Left renal cortex interstitium (tissue), 4 donors: ENCODE measurements around the gene RAB11B. TPM values are rescaled to one million over a fixed set of nuclear protein-coding genes. Genes with fewer than 3 reads are reported as not detected.
"Not testable (repeated sequence)": the region's sequence is repeated elsewhere in the genome, so short reads cannot be mapped to it uniquely, and the experiment has no call there.

ENCODE experiments used
- DNase-seq, 4 donors: peaks; one replicate each; pipeline ENCODE4 v3.0.0-alpha.2; 2013; ENCODE audit warnings: low read depth in 4 of 4, low spot score in 2 of 4, missing footprints in 1 of 4
- polyA plus RNA-seq, 4 donors: library from polyadenylated mRNA; unstranded; fragments of 120-200 nt; gene quantifications; one replicate each; pipeline ENCODE4 v1.2.1, GENCODE V29; 2013; ENCODE audit not compliant: insufficient read length in 4 of 4

Gene RAB11B
- polyA plus RNA-seq, 4 donors = 121 to 180 (median 168) TPM

GRCh38 chr19:8370176-8371010, 19.8 kb upstream of the RAB11B start:
- DNase-seq = no peak

DNA sequence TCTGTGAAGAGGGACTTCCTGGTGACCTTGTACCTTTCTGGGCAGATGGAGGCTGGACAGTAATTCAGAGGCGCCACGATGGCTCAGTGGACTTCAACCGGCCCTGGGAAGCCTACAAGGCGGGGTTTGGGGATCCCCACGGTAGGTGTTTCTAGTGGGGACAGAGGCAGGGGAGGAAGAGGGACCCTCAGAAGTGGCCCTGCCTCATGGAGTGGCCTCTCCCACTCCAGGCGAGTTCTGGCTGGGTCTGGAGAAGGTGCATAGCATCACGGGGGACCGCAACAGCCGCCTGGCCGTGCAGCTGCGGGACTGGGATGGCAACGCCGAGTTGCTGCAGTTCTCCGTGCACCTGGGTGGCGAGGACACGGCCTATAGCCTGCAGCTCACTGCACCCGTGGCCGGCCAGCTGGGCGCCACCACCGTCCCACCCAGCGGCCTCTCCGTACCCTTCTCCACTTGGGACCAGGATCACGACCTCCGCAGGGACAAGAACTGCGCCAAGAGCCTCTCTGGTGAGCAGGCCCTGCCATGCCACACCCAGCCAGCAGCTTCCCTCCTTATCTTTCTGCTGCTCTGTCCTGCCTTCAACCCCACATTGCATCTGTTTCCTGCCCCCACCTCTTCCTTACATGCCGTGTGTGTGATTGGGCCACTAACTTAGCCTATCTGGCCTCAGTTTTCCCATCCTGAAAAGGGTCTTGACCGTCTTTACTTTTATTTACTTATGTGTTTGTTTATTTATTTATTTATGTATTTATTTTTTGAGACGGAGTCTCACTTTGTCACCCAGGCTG, 19.0 kb upstream of the RAB11B start:
- DNase-seq = no peak

DNA sequence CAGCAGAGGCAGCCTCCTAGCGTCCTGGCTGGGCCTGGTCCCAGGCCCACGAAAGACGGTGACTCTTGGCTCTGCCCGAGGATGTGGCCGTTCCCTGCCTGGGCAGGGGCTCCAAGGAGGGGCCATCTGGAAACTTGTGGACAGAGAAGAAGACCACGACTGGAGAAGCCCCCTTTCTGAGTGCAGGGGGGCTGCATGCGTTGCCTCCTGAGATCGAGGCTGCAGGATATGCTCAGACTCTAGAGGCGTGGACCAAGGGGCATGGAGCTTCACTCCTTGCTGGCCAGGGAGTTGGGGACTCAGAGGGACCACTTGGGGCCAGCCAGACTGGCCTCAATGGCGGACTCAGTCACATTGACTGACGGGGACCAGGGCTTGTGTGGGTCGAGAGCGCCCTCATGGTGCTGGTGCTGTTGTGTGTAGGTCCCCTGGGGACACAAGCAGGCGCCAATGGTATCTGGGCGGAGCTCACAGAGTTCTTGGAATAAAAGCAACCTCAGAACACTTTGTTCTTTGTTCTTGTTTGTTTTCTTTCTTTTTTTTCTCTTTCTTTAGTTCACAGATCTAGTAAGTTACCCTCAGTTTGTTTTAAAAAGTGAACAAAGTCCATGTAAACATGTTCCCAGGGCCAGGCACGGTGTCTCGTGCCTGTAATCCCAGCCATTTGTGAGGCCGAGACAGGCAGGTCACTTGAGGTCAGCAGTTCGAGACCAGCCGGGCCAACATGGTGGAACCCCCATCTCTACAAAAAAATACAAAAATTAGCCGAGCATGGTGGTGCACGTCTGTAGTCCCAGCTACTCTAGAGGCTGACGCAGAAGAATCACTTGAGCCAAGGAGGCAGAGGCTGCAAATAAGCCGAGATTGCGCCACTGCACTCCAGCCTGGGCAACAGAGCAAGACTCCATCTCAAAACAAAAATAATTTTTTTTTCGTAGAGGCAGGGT, 16.0 kb upstream of the RAB11B start:
- DNase-seq = no peak

DNA sequence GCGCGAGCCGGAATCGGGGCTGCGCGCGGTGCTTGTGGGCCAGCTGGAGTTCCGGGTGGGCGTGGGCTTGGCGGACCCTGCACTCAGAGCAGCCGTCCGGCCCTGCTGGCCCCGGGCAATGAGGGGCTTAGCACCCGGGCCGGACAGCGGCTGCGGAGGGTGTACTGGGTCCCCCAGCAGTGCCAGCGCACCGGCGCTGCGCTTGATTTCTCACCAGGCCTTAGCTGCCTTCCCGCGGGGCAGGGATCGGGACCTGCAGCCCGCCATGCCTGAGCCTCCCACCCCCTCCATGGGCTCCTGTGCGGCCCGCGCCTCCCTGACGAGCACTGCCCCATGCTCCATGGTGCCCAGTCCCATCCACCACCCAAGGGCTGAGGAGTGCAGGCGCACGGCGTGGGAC, 14.4 kb upstream of the RAB11B start:
- DNase-seq = not testable (repeated sequence)

- not testable (repeated sequence) for DNase-seq
Observed at GRCh38 chr19:8376373-8376974, 13.7 kb upstream of the RAB11B start.

DNA sequence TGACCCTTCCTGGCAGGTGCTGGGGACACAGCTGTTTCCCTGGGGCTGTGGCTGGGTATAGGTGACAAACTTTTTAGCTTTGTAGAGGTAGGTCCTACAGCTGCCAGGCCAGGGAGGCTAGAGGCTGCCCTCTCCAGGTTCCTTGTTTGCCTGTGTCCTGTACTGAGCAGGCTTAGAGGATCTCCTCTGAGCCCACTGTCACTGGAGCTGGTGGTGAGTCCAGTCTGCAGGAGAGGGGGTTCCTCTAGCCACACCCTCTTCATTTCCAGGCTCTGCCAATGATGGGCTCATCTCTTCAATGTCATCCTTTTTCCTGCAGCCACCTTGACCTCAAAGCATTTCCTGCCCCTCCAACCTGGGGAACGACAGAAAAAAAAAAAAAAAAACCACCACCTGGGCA, 12.6 kb upstream of the RAB11B start:
- DNase-seq = no peak

- not testable (repeated sequence) for DNase-seq
Observed at GRCh38 chr19:8379156-8379891, 10.8 kb upstream of the RAB11B start.

- not testable (repeated sequence) for DNase-seq
Observed at GRCh38 chr19:8384569-8384968, 5.6 kb upstream of the RAB11B start.

DNA sequence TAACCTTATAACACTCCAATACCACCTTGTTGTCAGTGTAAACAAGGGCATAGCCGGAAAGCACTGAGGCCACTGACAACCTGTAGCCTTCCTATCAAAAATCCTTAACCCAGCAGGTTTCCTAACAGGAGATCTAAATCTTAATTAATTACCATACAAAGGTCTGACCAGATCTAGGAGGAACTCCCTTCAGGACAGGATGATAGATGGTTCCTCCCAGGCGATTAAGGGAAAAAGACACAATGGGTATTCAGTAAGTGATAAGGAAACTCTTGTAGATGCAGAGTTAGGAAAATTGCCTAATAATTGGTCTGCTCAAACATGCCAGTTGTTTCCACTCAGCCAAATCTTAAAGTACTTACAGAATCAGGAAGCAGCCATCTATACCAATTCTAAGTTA, 5.1 kb upstream of the RAB11B start:
- not testable (repeated sequence) for DNase-seq

- not testable (repeated sequence) for DNase-seq
Observed at GRCh38 chr19:8385566-8385965, 4.6 kb upstream of the RAB11B start.

GRCh38 chr19:8386419-8386818, 3.7 kb upstream of the RAB11B start:
- DNase-seq = not testable (repeated sequence)

DNA sequence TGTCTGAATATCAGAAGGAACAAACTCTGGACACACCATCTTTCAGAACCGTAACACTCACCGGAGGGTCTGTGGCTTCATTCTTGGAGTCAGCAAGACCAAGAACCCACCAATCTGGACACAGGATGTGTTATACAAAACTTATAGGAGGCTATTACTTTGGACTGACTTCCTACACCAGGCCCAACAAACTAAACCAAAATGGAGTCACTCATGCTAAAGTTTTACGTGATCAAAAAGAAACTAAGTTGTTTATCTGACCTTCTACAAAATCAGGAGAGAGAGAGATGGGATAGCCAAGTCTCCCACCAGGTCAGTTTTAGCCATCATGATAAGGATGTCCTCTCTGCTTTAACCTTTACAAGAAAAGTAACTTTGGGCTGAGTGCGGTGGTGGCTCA, 3.2 kb upstream of the RAB11B start:
- no peak for DNase-seq

- no peak for DNase-seq
Observed at GRCh38 chr19:8387688-8388611, 2.2 kb upstream of the RAB11B start.

DNA sequence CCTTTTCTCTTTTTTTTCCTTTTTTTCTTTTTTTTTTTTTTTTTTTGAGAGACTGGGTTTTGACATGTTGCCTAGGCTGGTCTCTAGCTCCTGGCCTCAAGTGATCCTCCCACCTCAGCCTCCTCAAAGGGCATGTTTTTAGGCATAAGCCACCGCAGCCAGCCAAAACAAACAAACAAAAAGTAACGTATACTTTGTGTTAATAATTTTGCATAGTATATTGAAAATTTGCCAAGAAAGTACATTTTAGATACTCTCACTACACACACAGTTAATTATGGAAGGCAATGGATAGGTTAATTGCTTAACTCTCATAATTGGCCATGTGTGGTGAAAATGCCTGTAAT, 1.6 kb upstream of the RAB11B start:
- DNase-seq = no peak

- DNase-seq = peak in 3 of 4 donors; percentile 55 to 77 (median 74)
Observed at GRCh38 chr19:8390617-8390981, 439 bp downstream of the RAB11B start.

GRCh38 chr19:8391198-8392016, 1.2 kb downstream of the RAB11B start:
- DNase-seq = no peak

GRCh38 chr19:8392017-8392591, 1.9 kb downstream of the RAB11B start:
- DNase-seq = no peak
